ENCODE results near the gene TMEM184B. TPM values are rescaled to one million over a fixed set of nuclear protein-coding genes. Genes with fewer than 3 reads are reported as not detected.

TMEM184B gene
- 10 to 100 TPM; 11.6 to 30.5 (median 18.6) TPM for total RNA-seq
- polyA plus RNA-seq, result 10 to 100 TPM; 17.0 to 24.4 TPM

- Histone ChIP-seq H3K4me3 (peak within 1 kb of the TSS; percentile 90 to 99 (median 96)), H3K27ac (peak within 1 kb of the TSS; percentile 63 to 87 (median 84)), H3K9me3 (no peaks in the 10 kb centered on the region), H3K27me3 (no peaks in the 10 kb centered on the region), H3K4me1 (peaks cover 0 to 6% (median 4%) of the 10 kb centered on the region in 3 donors), H3K36me3 (no peaks in the 10 kb centered on the region)
- DNase-seq, result peak; percentile 68 to 94 (median 82)
- intact Hi-C loops (cut with DNase I), result no loop called here
- ATAC-seq, result peak; percentile 90 to 96 (median 94)
- FAIRE-seq, result no peak
- WGBS, 2 donors, result 0% methylated on average over 70 to 97 of the region's 97 CpGs
- no peak for TF ChIP-seq CTCF (IDR thresholded peaks at IDR 0.05)
Measured at GRCh38 chr22:38272373-38273134, at the start of gene TMEM184B. TSS of gene TMEM184B (minus strand) at chr22:38273010. CDS start at chr22:38247961, 25,049 bp downstream.

DNA sequence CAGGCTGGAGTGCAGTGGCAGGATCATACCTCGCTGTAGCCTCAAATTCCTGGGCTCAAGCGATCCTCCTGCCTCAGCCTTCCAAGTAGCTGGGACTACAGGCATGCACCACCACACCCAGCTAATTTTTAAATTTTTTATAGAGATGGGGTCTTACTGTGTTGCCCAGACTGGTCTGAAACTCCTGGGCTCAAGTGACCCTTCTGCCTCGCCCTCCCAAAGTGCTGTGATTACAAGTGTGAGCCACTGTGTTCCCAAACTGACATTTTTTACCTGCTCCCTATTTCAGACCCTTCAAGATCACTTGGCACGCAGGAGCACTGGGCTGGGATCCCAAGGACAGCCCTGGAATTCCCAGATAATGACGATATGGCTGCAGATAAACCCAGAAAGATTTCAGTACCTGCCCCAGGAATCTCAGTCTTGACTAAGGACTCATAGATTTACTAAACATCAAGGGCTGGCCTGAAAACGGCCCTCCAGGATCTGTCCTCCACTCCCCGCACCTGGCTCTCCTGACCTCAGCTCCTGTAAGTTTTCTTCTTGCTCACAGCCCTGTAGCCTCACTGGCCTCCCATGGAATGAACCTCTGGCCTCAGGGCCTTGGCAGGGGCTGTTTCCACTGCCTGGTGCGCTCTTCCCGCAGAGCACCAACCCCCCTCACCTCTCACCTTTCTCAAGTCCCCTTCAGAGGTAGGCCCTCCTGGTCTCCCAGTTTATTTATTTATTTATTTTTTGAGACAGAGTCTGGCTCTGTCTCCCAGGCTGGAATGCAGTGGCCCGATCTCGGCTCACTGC is 48.0 kb upstream of the TMEM184B start:
- H3K27me3 ChIP-seq, result no peaks in the 10 kb centered on the region
- WGBS, 2 donors, result 63 to 64% methylated on average over 11 of the region's 11 CpGs
- ATAC-seq (no peak), DNase-seq (no peak), FAIRE-seq (no peak)
- no peaks in the 10 kb centered on the region for H3K36me3 ChIP-seq
- no peak for TF ChIP-seq CTCF (IDR thresholded peaks at IDR 0.05)
- intact Hi-C loops (cut with DNase I), result no loop called here
- no peaks in the 10 kb centered on the region for H3K9me3 ChIP-seq
- H3K27ac ChIP-seq, result no peak overlapping the region
- no peak overlapping the region for H3K4me3 ChIP-seq
- H3K4me1 ChIP-seq, result peaks cover 0 to 3% (median 0%) of the 10 kb centered on the region in 3 donors

DNA sequence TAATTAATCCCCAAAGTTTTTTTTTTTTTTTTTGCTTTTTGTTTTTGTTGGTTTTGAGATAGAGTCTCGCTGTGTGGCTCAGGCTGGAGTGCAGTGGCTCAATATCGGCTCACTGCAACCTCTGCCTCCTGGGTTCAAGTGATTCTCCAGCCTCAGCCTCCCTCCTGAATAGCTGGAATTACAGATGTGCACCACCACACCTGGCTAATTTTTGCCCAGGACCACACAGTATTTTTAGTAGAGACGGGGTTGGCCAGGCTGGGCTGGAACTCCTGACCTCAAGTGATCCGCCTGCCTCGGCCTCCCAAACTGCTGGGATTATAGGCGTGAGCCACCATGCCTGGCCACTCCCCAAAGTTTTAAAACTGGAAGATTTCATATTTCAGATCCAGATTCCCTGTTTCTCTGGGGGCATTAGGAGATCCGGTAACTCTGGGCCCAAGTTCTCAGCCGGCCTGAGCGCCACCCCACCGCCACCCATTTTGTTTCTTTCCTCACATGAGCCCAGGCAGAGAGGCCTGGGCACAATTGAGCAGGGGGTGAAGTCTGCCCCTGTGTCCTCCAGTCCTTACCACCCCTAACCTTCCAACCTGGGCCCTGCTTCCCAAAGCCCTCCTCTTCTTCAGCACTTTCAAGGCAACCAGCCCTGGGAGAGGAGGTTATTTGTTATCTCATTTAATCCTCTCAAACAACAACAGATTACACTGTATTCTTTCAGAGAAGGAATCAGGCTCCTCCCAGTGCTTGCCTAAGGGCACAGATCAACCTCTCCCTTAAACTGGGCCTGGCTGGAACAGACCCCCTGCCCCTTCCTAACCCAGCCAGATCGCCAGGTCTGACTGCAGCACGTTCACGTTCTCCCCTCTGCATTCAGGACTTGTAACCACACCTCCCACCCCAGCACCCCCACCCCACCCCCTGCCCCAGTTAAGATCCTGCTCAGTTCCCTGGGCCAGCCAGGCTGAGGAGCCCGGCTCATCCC is 46.3 kb upstream of the TMEM184B start:
- WGBS, 2 donors, result 90 to 92% methylated on average over 14 of the region's 14 CpGs
- TF ChIP-seq CTCF (IDR thresholded peaks at IDR 0.05), result no peak
- Histone ChIP-seq H3K9me3 (no peaks in the 10 kb centered on the region), H3K4me1 (peaks cover 0 to 3% (median 0%) of the 10 kb centered on the region in 3 donors), H3K27ac (peak overlapping the region; percentile 56 to 89 (median 78)), H3K36me3 (no peaks in the 10 kb centered on the region), H3K27me3 (no peaks in the 10 kb centered on the region), H3K4me3 (no peak overlapping the region)
- ATAC-seq, result no peak
- intact Hi-C loops (cut with DNase I), result no loop called here
- DNase-seq, result no peak
- FAIRE-seq, result no peak

DNA sequence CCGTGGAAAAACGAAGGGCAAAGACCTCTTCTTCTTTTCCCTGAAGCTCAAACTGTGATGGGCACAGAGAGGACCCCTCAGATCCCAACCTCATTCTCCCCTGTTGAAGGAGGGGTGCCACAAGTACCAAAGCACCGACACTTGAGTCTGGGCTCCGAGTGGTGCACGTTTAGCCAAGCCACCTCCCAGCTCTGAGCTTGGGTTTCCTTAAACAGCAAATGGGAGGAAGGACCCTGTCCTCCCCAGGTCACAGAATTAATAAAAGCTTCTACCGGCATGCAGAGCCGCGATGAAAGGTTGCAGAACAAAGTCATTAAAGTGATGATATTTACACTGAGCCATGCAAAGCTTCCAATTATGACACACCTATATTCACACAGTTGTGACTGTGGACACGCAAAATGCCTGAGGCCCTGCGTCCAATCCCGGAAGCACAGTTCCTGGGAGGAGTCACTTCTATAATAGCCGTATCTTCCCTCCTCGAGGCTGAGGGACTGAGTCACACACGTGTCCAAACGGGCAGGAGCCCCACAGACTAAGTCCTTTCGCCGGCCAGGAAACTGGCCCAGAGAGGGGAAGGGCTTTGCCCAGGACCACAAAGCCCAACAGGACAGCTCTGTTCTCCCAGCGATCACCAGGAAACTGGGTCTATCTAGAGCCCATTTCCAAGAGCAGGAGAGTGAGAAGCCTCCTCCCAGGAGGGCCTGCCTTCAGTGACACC is 45.3 kb upstream of the TMEM184B start:
- no peaks in the 10 kb centered on the region for H3K9me3 ChIP-seq
- H3K36me3 ChIP-seq, result no peaks in the 10 kb centered on the region
- FAIRE-seq, result peak; percentile 91
- intact Hi-C loops (cut with DNase I), result no loop called here
- peak in 3 of 4 donors; percentile 32 to 67 (median 41) for ATAC-seq
- H3K27ac ChIP-seq, result peak overlapping the region; percentile 56 to 89 (median 78)
- H3K4me1 ChIP-seq, result peaks cover 0 to 3% (median 1%) of the 10 kb centered on the region in 3 donors
- TF ChIP-seq CTCF (IDR thresholded peaks at IDR 0.05), result no peak
- peak in 1 of 6 donors; percentile 49 for DNase-seq
- WGBS, 2 donors, result 37 to 41% methylated on average over 18 of the region's 18 CpGs
- no peaks in the 10 kb centered on the region for H3K27me3 ChIP-seq
- peak overlapping the region in 3 of 4 donors; percentile 18 to 76 (median 43) for H3K4me3 ChIP-seq

Measured in pancreas (tissue), 10 donors.